GM21576 (cell line): ENCODE data around the gene TBPL2.

Experiments used
- ATAC-seq: cut with Tn5 transposase; IDR thresholded peaks from one replicate; pipeline ENCODE4 v1.9.1; 2021; ENCODE audit warnings: mild to moderate bottlenecking, moderate library complexity; ENCODE audit not compliant: unreplicated experiment

The TBPL2 gene

DNA sequence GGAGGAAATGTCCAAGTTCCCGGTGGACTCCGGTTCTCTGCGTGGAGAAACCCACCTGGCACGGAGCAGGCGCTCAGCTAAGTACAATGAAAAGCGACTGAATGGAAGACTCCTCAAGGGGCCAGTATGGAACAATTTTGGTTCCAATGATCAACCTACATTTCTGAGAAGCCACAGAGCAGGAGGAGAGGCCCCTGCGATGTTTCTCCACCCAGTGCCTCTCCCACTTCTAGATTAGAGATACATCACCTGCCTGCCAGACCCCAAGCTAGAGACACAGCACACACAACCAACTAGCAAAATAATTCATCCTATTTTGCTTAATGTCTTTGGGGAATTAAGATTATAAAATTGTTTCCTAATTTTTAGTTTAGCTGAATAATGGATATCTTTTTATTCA lies 67.6 kb downstream of the TBPL2 start:
- ATAC-seq = no peak

- no peak for ATAC-seq
These were observed 68.0 kb downstream of the TBPL2 start for GRCh38 chr14:55372423-55372822.

GRCh38 chr14:55370883-55371455 lies 69.4 kb downstream of the TBPL2 start:
- no peak for ATAC-seq

DNA sequence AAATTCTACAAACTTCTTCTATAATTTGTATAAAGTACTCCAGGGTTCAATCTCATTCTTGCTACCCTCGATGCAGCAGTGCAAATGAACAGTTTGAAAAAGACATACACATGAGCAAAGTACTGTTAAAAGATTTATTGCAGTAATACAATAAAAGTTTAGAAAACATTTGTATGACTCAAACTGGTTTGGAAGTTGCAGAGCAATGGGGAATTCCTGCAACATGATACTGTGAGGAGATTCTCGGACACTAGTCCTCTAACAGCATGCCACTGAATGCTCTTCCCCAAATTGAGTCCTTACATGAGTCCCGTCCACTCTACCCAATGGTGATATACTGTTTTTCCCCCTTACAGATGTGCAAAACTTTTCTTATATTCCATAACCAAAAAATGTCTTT lies 74.1 kb downstream of the TBPL2 start:
- no peak for ATAC-seq
